SJSA1 (cell line): ENCODE measurements around the gene MRPL32. TPM values are rescaled to one million over a fixed set of nuclear protein-coding genes. Genes with fewer than 3 reads are reported as not detected.
"Not testable (repeated sequence)": the region's sequence is repeated elsewhere in the genome, so short reads cannot be mapped to it uniquely, and the experiment has no call there.

Source experiments
- DNase-seq, 2 experiments: peaks; one replicate each; pipeline ENCODE4 v3.0.0-alpha.2; 2015 to 2020; ENCODE audit warnings: low spot score in 2 of 2, low read depth in 1 of 2
- H3K27ac ChIP-seq: fragments of 250-450 bp; sonication (Bioruptor Pico); 2 replicates; pipeline ENCODE4 v1.5.1; 2020; ENCODE audit warnings: mild to moderate bottlenecking, moderate library complexity
- H3K27me3 ChIP-seq: fragments of 250-450 bp; sonication (Bioruptor Pico); replicated peaks from 2 replicates; pipeline ENCODE4 v1.5.1; 2020; ENCODE audit warnings: mild to moderate bottlenecking, moderate library complexity
- H3K36me3 ChIP-seq: fragments of 250-450 bp; sonication (Bioruptor Pico); 2 replicates; pipeline ENCODE4 v1.5.1; 2020; ENCODE audit warnings: mild to moderate bottlenecking
- H3K4me1 ChIP-seq: fragments of 250-450 bp; sonication (Bioruptor Pico); replicated peaks from 2 replicates; pipeline ENCODE4 v1.6.1; 2021; ENCODE audit warnings: mild to moderate bottlenecking
- H3K4me3 ChIP-seq: fragments of 250-450 bp; sonication (Bioruptor Pico); 2 replicates; pipeline ENCODE4 v1.5.1; 2020; ENCODE audit warnings: mild to moderate bottlenecking
- H3K9me3 ChIP-seq: fragments of 250-450 bp; sonication (Bioruptor Pico); replicated peaks from 2 replicates; pipeline ENCODE4 v1.5.1; 2020; ENCODE audit warnings: mild to moderate bottlenecking
- total RNA-seq: library from RNA; depleted of rRNA; stranded (reverse); fragments of >200 nt; shearing (Covaris generic); gene quantifications from 2 replicates; pipeline ENCODE4 v1.2.3, GENCODE V29; 2014; rRNA removed

MRPL32 gene
- total RNA-seq, result 91.4 and 141 TPM in 2 replicates

GRCh38 chr7:42931834-42932651 lies at the start of gene MRPL32, which contains the start of gene PSMA2:
Gene MRPL32 (plus strand): TSS chr7:42932376. CDS start chr7:42932387, 11 bp downstream.
Gene PSMA2 (minus strand): TSS chr7:42932174. CDS start chr7:42932158, 16 bp downstream.
- Histone ChIP-seq H3K27me3 (no peaks in the 10 kb centered on the region), H3K36me3 (peaks cover 51% of the 10 kb centered on the region), H3K4me3 (peak within 1 kb of the TSS; percentile 64), H3K9me3 (no peaks in the 10 kb centered on the region), H3K27ac (peak within 1 kb of the TSS; percentile 65), H3K4me1 (peaks cover 13% of the 10 kb centered on the region)
- peak; percentile 96 to 97 for DNase-seq

DNA sequence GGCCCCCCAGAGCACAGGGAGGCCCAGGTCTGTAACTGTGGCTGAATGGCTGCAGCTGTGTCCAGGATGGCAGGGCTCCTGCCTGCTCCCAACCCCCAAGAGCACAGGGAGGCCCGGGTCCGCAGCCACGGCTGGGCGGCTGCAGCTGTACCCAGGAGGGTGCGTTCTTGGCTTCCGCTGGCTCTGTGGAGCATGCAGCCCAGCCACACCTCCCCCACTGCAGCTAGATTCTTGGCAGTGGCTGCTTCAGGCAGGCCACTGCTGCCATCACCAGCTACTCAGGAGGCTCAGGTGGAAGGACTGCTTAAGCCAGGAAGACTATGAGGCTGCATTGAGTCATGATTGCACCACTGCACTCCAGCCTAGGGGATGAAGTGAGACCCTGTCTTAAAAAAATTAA lies 48.2 kb upstream of the MRPL32 start:
- Histone ChIP-seq H3K36me3 (no peaks in the 10 kb centered on the region), H3K27me3 (no peaks in the 10 kb centered on the region; the same call in 1 of the 2 replicates), H3K27ac (no peak overlapping the region), H3K9me3 (no peaks in the 10 kb centered on the region), H3K4me3 (no peak overlapping the region), H3K4me1 (no peaks in the 10 kb centered on the region)
- DNase-seq, result no peak

- not testable (repeated sequence) for H3K36me3 ChIP-seq, H3K4me1 ChIP-seq, H3K27me3 ChIP-seq, H3K9me3 ChIP-seq, H3K27ac ChIP-seq, DNase-seq, H3K4me3 ChIP-seq
These were observed 47.0 kb upstream of the MRPL32 start for GRCh38 chr7:42885183-42885582.

- DNase-seq, result no peak
- H3K4me1 ChIP-seq, result no peaks in the 10 kb centered on the region
- H3K27me3 ChIP-seq, result no peaks in the 10 kb centered on the region; the same call in 1 of the 2 replicates
- H3K36me3 ChIP-seq, result no peaks in the 10 kb centered on the region
- H3K27ac ChIP-seq, result no peak overlapping the region
- no peak overlapping the region for H3K4me3 ChIP-seq
- H3K9me3 ChIP-seq, result no peaks in the 10 kb centered on the region
These were observed 46.0 kb upstream of the MRPL32 start for GRCh38 chr7:42886129-42886528.

GRCh38 chr7:42886893-42887505 lies 45.2 kb upstream of the MRPL32 start:
- Histone ChIP-seq H3K36me3 (no peaks in the 10 kb centered on the region), H3K4me1 (no peaks in the 10 kb centered on the region), H3K27ac (no peak overlapping the region), H3K27me3 (no peaks in the 10 kb centered on the region; the same call in 1 of the 2 replicates), H3K9me3 (no peaks in the 10 kb centered on the region), H3K4me3 (no peak overlapping the region)
- DNase-seq, result no peak

DNA sequence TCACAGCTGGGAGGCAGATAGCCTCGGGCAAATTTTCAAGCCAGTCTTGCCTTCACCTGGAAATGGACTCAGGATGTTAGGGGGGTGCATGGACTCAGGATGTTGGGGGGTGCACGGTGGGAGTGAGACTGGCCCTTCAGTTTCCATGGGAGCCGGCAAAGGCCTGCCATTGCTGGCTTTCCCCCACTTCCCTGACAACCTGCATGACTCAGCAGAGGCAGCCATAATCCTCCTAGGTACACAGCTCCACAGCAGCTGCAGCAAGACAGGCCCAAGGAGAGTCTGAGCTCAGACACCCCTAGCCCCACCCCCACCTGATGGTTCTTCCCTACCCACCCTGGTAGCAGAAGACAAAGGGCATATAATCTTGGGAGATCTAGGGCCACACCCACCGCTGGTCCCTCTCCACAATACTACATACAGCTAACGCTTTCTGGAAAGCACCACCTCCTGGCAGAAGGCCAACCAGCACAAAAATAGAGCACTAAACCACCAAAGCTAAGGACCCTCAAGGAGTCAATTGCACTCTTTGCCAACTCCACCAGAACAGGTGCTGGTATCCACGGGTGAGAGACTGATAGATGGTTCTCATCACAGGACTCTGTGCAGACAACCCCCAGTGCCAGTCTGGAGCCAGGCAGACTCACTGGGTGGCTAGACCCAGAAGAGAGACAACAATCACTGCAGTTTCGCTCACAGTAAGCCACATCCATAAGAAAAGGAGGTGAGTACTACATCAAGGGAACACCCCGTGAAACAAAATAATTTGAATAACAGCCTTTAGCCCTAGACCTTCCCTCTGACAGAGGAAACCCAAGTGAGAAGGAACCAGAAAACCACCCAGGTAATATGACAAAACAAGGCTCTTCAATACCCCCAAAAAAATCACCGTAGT lies 38.6 kb upstream of the MRPL32 start:
- no peaks in the 10 kb centered on the region for H3K36me3 ChIP-seq
- no peaks in the 10 kb centered on the region for H3K4me1 ChIP-seq
- H3K27me3 ChIP-seq, result peaks cover 14% of the 10 kb centered on the region; the same call in 1 of the 2 replicates
- no peak for DNase-seq
- H3K9me3 ChIP-seq, result no peaks in the 10 kb centered on the region
- H3K27ac ChIP-seq, result no peak overlapping the region
- no peak overlapping the region for H3K4me3 ChIP-seq

- no peak overlapping the region for H3K4me3 ChIP-seq
- H3K27ac ChIP-seq, result no peak overlapping the region
- no peaks in the 10 kb centered on the region for H3K9me3 ChIP-seq
- no peaks in the 10 kb centered on the region for H3K4me1 ChIP-seq
- DNase-seq, result no peak
- H3K36me3 ChIP-seq, result no peaks in the 10 kb centered on the region
- H3K27me3 ChIP-seq, result peaks cover 14% of the 10 kb centered on the region; the same call in 1 of the 2 replicates
These were observed 31.3 kb upstream of the MRPL32 start for GRCh38 chr7:42900842-42901241.

GRCh38 chr7:42902331-42902730 lies 29.8 kb upstream of the MRPL32 start:
- Histone ChIP-seq H3K27ac (no peak overlapping the region), H3K4me3 (no peak overlapping the region), H3K36me3 (no peaks in the 10 kb centered on the region), H3K27me3 (0 out of 2 replicates have a peak, but pooled peaks cover 3% of the 10 kb centered on the region), H3K9me3 (no peaks in the 10 kb centered on the region), H3K4me1 (peaks cover 4% of the 10 kb centered on the region)
- DNase-seq, result no peak

DNA sequence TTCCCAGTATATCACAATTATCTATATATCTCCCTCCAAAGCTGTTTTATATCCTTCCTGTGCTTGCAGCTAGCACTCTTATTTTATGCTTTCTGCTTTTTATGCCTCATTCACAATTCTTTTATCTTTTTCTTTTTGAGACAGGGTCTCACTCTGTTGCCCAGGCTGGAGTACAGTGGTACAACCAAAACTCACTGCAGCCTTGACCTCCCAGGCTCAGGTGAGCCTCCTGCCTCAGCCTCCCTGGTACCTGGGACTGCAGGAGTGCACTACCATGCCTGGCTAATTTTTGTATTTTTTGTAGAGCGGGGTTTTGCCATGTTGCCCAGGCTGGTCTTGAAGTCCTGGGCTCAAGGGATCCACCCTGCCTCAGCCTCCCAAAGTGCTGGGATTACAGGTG lies 26.0 kb upstream of the MRPL32 start:
- Histone ChIP-seq H3K4me3 (no peak overlapping the region), H3K27ac (no peak overlapping the region), H3K4me1 (peaks cover 22% of the 10 kb centered on the region), H3K9me3 (no peaks in the 10 kb centered on the region), H3K27me3 (0 out of 2 replicates have a peak, but pooled peaks cover 3% of the 10 kb centered on the region), H3K36me3 (peaks cover 9% of the 10 kb centered on the region; the same call in 1 of the 2 replicates)
- DNase-seq, result no peak

GRCh38 chr7:42907316-42907715 lies 24.9 kb upstream of the MRPL32 start:
- Histone ChIP-seq H3K27me3 (no peaks in the 10 kb centered on the region), H3K36me3 (peaks cover 14% of the 10 kb centered on the region), H3K4me1 (peaks cover 25% of the 10 kb centered on the region), H3K4me3 (no peak overlapping the region), H3K9me3 (no peaks in the 10 kb centered on the region), H3K27ac (no peak overlapping the region)
- peak in 1 of 2 experiments; percentile 28 for DNase-seq

- Histone ChIP-seq H3K4me3 (no peak overlapping the region), H3K4me1 (peaks cover 43% of the 10 kb centered on the region), H3K9me3 (no peaks in the 10 kb centered on the region), H3K27me3 (no peaks in the 10 kb centered on the region), H3K27ac (no peak overlapping the region), H3K36me3 (peaks cover 21% of the 10 kb centered on the region)
- no peak for DNase-seq
These were observed 21.9 kb upstream of the MRPL32 start for GRCh38 chr7:42910306-42910705.

GRCh38 chr7:42911454-42912447 lies 20.4 kb upstream of the MRPL32 start, which contains the start of gene C7orf25:
Gene C7orf25 (minus strand): TSS chr7:42912070. CDS start chr7:42910900, 1,170 bp downstream.
- H3K27ac ChIP-seq, result peak within 1 kb of the TSS; percentile 39

More at GRCh38 chr7:42911454-42912447, 20.4 kb upstream of the MRPL32 start, which contains the start of gene C7orf25:
- Histone ChIP-seq H3K36me3 (peaks cover 34% of the 10 kb centered on the region), H3K27me3 (no peaks in the 10 kb centered on the region), H3K9me3 (no peaks in the 10 kb centered on the region), H3K4me3 (peak within 1 kb of the TSS; percentile 90), H3K4me1 (peaks cover 52% of the 10 kb centered on the region)
- peak; percentile 87 to 94 for DNase-seq
